Karpas-422 (cell line): ENCODE measurements around the gene PSMC2. TPM values are rescaled to one million over a fixed set of nuclear protein-coding genes. Genes with fewer than 3 reads are reported as not detected.

Source experiments
- DNase-seq: peaks from one replicate; pipeline ENCODE4 v3.0.0-alpha.2; 2015
- H2AFZ ChIP-seq: fragments of 200-600 bp; sonication (generic); 2 replicates; pipeline ENCODE4 v1.6.1; 2014; ENCODE audit warnings: antibody characterized with exemption, low read length, mixed read lengths
- H3K27ac ChIP-seq: fragments of 200-600 bp; sonication (generic); 2 replicates; pipeline ENCODE4 v1.5.1; 2014; ENCODE audit warnings: mild to moderate bottlenecking, low read length, moderate library complexity
- H3K27me3 ChIP-seq: fragments of 200-600 bp; sonication (generic); 2 replicates; pipeline ENCODE4 v1.6.1; 2014; ENCODE audit warnings: low read length, mixed read lengths
- H3K36me3 ChIP-seq: fragments of 200-600 bp; sonication (generic); 2 replicates; pipeline ENCODE4 v1.6.1; 2014; ENCODE audit warnings: low read length, mixed read lengths; ENCODE audit not compliant: insufficient read depth
- H3K4me1 ChIP-seq: fragments of 200-600 bp; sonication (generic); 2 replicates; pipeline ENCODE4 v1.6.1; 2014; ENCODE audit warnings: mild to moderate bottlenecking, low read length, mixed read lengths
- H3K4me2 ChIP-seq: fragments of 200-600 bp; sonication (generic); 2 replicates; pipeline ENCODE4 v1.6.1; 2014; ENCODE audit warnings: low read length, low read depth, mild to moderate bottlenecking; ENCODE audit not compliant: poor library complexity, severe bottlenecking
- H3K4me3 ChIP-seq: fragments of 200-600 bp; sonication (generic); 2 replicates; pipeline ENCODE4 v1.5.1; 2014; ENCODE audit warnings: mild to moderate bottlenecking, antibody characterized with exemption, low read length, mixed read lengths
- H3K79me2 ChIP-seq: fragments of 200-600 bp; sonication (generic); 2 replicates; pipeline ENCODE4 v1.6.1; 2014; ENCODE audit warnings: mild to moderate bottlenecking, low read length, mixed read lengths
- H3K9ac ChIP-seq: fragments of 200-600 bp; sonication (generic); 2 replicates; pipeline ENCODE4 v1.6.0; 2014; ENCODE audit warnings: low read length
- H3K9me2 ChIP-seq: fragments of 200-600 bp; sonication (generic), shearing (Covaris generic); replicated peaks from 2 replicates; pipeline ENCODE4 v1.6.0; 2014; ENCODE audit warnings: mild to moderate bottlenecking, low read length, moderate library complexity; ENCODE audit not compliant: insufficient read depth
- H3K9me3 ChIP-seq: fragments of 300-700, 200-600 bp; sonication (generic); 2 replicates; pipeline ENCODE4 v1.6.1; 2014; ENCODE audit warnings: low read length, mixed read lengths
- H4K20me1 ChIP-seq: fragments of 200-600 bp; sonication (generic); 2 replicates; pipeline ENCODE4 v1.6.1; 2014; ENCODE audit warnings: mild to moderate bottlenecking, antibody characterized with exemption, low read length, low read depth; ENCODE audit not compliant: insufficient read depth
- total RNA-seq: library from RNA; depleted of rRNA; stranded (reverse); fragments of >200 nt; shearing (Covaris generic); gene quantifications from 2 replicates; pipeline ENCODE4 v1.2.3, GENCODE V29; 2014; ENCODE audit warnings: low replicate concordance

Gene PSMC2
- total RNA-seq, 1 experiment from 2014 or later = 69.4 TPM

- Histone ChIP-seq H3K4me1 (peaks cover 44% of the 10 kb centered on the region), H3K36me3 (peaks cover 12% of the 10 kb centered on the region; the same call in 1 of the 2 replicates), H2AFZ (no peak overlapping the region), H3K27ac (peak overlapping the region; percentile 71; the same call in 1 of the 2 replicates), H3K27me3 (no peaks in the 10 kb centered on the region), H3K9me3 (no peaks in the 10 kb centered on the region), H4K20me1 (no peaks in the 10 kb centered on the region; the same call in 1 of the 2 replicates), H3K79me2 (peaks cover 88% of the 10 kb centered on the region), H3K9ac (peak overlapping the region; percentile 81), H3K4me3 (peak overlapping the region; percentile 86), H3K4me2 (peak overlapping the region; percentile 83), H3K9me2 (no peaks in the 10 kb centered on the region)
- no peak for DNase-seq
Measured at GRCh38 chr7:103348452-103348851, 1.0 kb downstream of the PSMC2 start.

GRCh38 chr7:103348959-103349358 lies 1.5 kb downstream of the PSMC2 start:
- peak overlapping the region; percentile 86 for H3K4me3 ChIP-seq
- no peaks in the 10 kb centered on the region for H3K9me3 ChIP-seq
- peaks cover 43% of the 10 kb centered on the region for H3K4me1 ChIP-seq
- H3K79me2 ChIP-seq = peaks cover 87% of the 10 kb centered on the region
- H3K36me3 ChIP-seq = peaks cover 12% of the 10 kb centered on the region; the same call in 1 of the 2 replicates
- H3K27ac ChIP-seq = no peak overlapping the region
- no peaks in the 10 kb centered on the region; the same call in 1 of the 2 replicates for H4K20me1 ChIP-seq
- DNase-seq = no peak
- H3K9me2 ChIP-seq = no peaks in the 10 kb centered on the region
- H3K9ac ChIP-seq = peak overlapping the region; percentile 81
- no peaks in the 10 kb centered on the region for H3K27me3 ChIP-seq
- H3K4me2 ChIP-seq = peak overlapping the region; percentile 83
- H2AFZ ChIP-seq = no peak overlapping the region

- no peak overlapping the region for H3K27ac ChIP-seq
- peaks cover 43% of the 10 kb centered on the region for H3K4me1 ChIP-seq
- peak overlapping the region; percentile 81 for H3K9ac ChIP-seq
- no peak for DNase-seq
- peak overlapping the region; percentile 83 for H3K4me2 ChIP-seq
- H3K9me3 ChIP-seq = no peaks in the 10 kb centered on the region
- H4K20me1 ChIP-seq = no peaks in the 10 kb centered on the region; the same call in 1 of the 2 replicates
- peaks cover 14% of the 10 kb centered on the region; the same call in 1 of the 2 replicates for H3K36me3 ChIP-seq
- no peaks in the 10 kb centered on the region for H3K27me3 ChIP-seq
- peaks cover 87% of the 10 kb centered on the region for H3K79me2 ChIP-seq
- H3K9me2 ChIP-seq = no peaks in the 10 kb centered on the region
- peak overlapping the region; percentile 86 for H3K4me3 ChIP-seq
- H2AFZ ChIP-seq = no peak overlapping the region
Measured at GRCh38 chr7:103349805-103350204, 2.4 kb downstream of the PSMC2 start.

- Histone ChIP-seq H2AFZ (no peak overlapping the region), H3K4me3 (no peak overlapping the region), H3K4me2 (no peak overlapping the region), H3K9me3 (no peaks in the 10 kb centered on the region), H3K79me2 (no peaks in the 10 kb centered on the region), H4K20me1 (no peaks in the 10 kb centered on the region), H3K36me3 (peaks cover 30% of the 10 kb centered on the region), H3K9ac (no peak overlapping the region), H3K27ac (no peak overlapping the region), H3K4me1 (no peaks in the 10 kb centered on the region), H3K9me2 (no peaks in the 10 kb centered on the region), H3K27me3 (no peaks in the 10 kb centered on the region)
- DNase-seq = no peak
Measured at GRCh38 chr7:103369432-103369831, 22.0 kb downstream of the PSMC2 start.

GRCh38 chr7:103373866-103374643 lies 26.6 kb downstream of the PSMC2 start:
- Histone ChIP-seq H3K9me2 (no peaks in the 10 kb centered on the region), H3K9me3 (no peaks in the 10 kb centered on the region), H4K20me1 (no peaks in the 10 kb centered on the region), H3K27ac (no peak overlapping the region), H3K4me3 (no peak overlapping the region), H3K36me3 (no peaks in the 10 kb centered on the region), H3K9ac (no peak overlapping the region), H3K27me3 (no peaks in the 10 kb centered on the region), H2AFZ (no peak overlapping the region), H3K4me2 (no peak overlapping the region), H3K79me2 (no peaks in the 10 kb centered on the region), H3K4me1 (peaks cover 7% of the 10 kb centered on the region)
- DNase-seq = no peak

- Histone ChIP-seq H3K79me2 (no peaks in the 10 kb centered on the region), H4K20me1 (no peaks in the 10 kb centered on the region), H3K9me2 (no peaks in the 10 kb centered on the region), H3K4me3 (peak overlapping the region; percentile 42; the same call in 1 of the 2 replicates), H3K9ac (peak overlapping the region; percentile 41; the same call in 1 of the 2 replicates), H3K4me1 (peaks cover 15% of the 10 kb centered on the region), H3K9me3 (no peaks in the 10 kb centered on the region), H3K27me3 (no peaks in the 10 kb centered on the region), H2AFZ (no peak overlapping the region; the same call in 1 of the 2 replicates), H3K4me2 (peak overlapping the region; percentile 57), H3K36me3 (no peaks in the 10 kb centered on the region), H3K27ac (no peak overlapping the region; the same call in 1 of the 2 replicates)
- DNase-seq = peak; percentile 61
Measured at GRCh38 chr7:103379270-103379975, 32.0 kb downstream of the PSMC2 start.

- Histone ChIP-seq H2AFZ (no peak overlapping the region), H3K4me3 (no peak overlapping the region), H4K20me1 (no peaks in the 10 kb centered on the region), H3K36me3 (no peaks in the 10 kb centered on the region), H3K9ac (no peak overlapping the region), H3K9me3 (no peaks in the 10 kb centered on the region), H3K4me1 (peaks cover 15% of the 10 kb centered on the region), H3K79me2 (no peaks in the 10 kb centered on the region), H3K9me2 (no peaks in the 10 kb centered on the region), H3K4me2 (no peak overlapping the region), H3K27me3 (no peaks in the 10 kb centered on the region), H3K27ac (no peak overlapping the region)
- no peak for DNase-seq
Measured at GRCh38 chr7:103380395-103381191, 33.1 kb downstream of the PSMC2 start.
